AG09309 (cell line): ENCODE data around the gene CCBE1.

Experiments
- DNase-seq: peaks from one replicate; pipeline ENCODE4 v3.0.0-alpha.2; 2010; ENCODE audit warnings: low read depth
- H3K4me3 ChIP-seq: 2 replicates; pipeline ENCODE4 v1.5.1; 2011; ENCODE audit warnings: mild to moderate bottlenecking, low read depth, low read length, moderate library complexity; ENCODE audit not compliant: control insufficient read depth
- TF ChIP-seq, protein P1 (sequence below): IDR thresholded peaks from 2 replicates; pipeline ENCODE4 v1.5.1; 2011; ENCODE audit warnings: mild to moderate bottlenecking, low read depth, low read length, inconsistent platforms; ENCODE audit not compliant: insufficient read depth, control insufficient read depth; ENCODE audit errors: missing control alignments

The CCBE1 gene

DNA sequence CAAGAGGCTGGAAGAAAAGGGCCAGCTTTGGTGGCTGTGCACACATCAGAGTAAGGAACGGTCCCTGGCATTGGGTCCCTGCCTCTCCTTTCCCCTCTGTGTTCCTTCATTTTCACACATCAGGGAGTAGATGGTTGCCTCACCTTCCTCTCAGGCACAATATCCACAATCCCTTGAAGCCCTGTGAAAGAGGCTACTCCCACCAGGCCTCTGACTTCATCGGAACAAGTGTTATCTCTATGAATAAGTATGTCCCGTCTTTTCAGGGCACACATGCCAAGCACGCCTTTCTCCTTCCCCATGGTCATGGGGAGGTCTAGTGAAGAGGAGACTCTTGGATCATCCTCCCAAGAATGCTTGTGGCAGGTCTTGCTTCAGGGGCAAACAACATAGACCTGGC, 277.0 kb downstream of the CCBE1 start:
- no peak for DNase-seq
- TF ChIP-seq, protein P1, sequence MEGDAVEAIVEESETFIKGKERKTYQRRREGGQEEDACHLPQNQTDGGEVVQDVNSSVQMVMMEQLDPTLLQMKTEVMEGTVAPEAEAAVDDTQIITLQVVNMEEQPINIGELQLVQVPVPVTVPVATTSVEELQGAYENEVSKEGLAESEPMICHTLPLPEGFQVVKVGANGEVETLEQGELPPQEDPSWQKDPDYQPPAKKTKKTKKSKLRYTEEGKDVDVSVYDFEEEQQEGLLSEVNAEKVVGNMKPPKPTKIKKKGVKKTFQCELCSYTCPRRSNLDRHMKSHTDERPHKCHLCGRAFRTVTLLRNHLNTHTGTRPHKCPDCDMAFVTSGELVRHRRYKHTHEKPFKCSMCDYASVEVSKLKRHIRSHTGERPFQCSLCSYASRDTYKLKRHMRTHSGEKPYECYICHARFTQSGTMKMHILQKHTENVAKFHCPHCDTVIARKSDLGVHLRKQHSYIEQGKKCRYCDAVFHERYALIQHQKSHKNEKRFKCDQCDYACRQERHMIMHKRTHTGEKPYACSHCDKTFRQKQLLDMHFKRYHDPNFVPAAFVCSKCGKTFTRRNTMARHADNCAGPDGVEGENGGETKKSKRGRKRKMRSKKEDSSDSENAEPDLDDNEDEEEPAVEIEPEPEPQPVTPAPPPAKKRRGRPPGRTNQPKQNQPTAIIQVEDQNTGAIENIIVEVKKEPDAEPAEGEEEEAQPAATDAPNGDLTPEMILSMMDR, result no peak
- no peak overlapping the region for H3K4me3 ChIP-seq

DNA sequence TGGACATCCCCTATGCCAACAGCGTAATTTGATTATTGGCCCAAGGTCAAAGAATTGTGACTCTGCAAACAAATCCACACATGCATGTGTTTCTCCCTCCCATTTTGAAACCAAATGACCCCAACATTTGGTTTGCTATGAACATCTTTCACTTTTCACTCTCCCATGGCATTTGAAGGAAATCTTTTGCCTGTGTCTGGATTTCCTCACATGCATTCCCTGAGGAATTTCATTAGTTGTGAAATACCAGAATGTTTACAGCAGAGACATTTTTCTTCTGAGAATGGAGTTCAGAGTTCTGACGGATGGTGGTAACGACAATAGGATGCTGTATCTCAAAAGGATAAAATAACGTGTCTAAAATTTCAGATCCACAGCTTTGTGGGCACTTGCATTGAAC, 277.8 kb downstream of the CCBE1 start:
- TF ChIP-seq, protein P1, result no peak
- no peak overlapping the region for H3K4me3 ChIP-seq
- peak; percentile 46 for DNase-seq

DNA sequence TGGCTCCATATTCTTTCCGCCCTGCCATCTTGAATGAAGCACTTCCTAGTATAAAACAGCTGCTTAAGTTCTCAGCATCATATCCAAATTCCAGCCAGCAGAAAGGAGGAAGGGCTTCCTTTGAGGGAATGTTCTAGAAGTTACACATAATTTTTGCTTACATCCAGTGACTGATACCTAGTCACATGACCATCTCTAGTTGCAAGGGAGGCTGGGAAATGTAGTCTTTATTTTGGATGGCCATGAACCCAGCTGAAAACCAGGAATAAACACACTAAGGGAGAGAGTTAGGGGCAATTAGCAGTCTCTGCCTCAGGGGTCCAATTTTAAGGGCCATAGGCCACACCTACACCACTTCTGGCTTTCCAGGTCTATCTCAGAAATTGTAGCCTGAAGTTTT, 280.4 kb downstream of the CCBE1 start:
- no peak overlapping the region for H3K4me3 ChIP-seq
- DNase-seq, result no peak
- TF ChIP-seq, protein P1, result no peak

- H3K4me3 ChIP-seq, result no peak overlapping the region
- DNase-seq, result no peak
- TF ChIP-seq, protein P1, result no peak
Observed at GRCh38 chr18:59414111-59414653, 283.0 kb downstream of the CCBE1 start.

DNA sequence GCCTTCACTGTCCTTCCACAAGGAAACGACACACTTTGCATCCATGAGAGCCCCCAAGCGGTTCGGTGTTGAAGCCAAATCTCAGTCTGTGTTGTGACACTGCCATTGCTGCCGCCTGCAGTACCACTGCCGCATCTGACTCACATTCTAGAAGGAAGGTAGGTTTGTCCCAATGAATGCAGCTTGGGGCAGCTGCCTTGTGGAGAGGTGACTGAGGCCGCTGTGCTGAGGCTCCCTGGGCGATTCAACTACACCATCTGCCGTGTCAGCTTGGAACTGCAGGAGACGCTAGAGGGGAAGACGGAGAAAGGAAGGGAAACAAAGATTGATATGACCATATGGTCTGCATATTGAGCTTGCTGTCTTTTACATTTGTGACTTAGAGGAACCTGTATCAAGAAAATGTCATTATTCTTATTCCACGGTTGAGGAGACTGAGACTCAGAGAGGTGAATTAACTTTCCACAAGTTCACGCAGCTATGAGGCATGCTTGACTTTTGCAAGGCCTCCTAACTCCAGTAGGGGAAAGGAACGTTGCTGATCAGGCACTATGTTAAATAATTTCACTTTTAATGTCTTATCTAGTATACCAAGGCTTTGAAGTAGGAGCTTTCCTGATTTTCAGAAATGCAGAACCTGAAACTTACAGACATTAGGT, 294.7 kb downstream of the CCBE1 start:
- TF ChIP-seq, protein P1, result peak; percentile 98
- peak; percentile 27 for DNase-seq
- no peak overlapping the region for H3K4me3 ChIP-seq

GRCh38 chr18:59400407-59400806, 296.8 kb downstream of the CCBE1 start:
- TF ChIP-seq, protein P1, result no peak

More at GRCh38 chr18:59400407-59400806, 296.8 kb downstream of the CCBE1 start:
- H3K4me3 ChIP-seq, result no peak overlapping the region
- no peak for DNase-seq
